RWPE2 (cell line): ENCODE results near the gene ZFYVE28.

Experiments used
- ATAC-seq: fragments of 200-7000 bp; cut with Tn5 transposase; 3 replicates; pipeline ENCODE4 v1.9.1; 2021; ENCODE audit warnings: low read depth
- DNase-seq: peaks from one replicate; pipeline ENCODE4 v3.0.0-alpha.2; 2020; ENCODE audit warnings: low spot score
- H3K27ac ChIP-seq: fragments of 450-650 bp; 2 replicates; pipeline ENCODE4 v1.5.1; 2017; ENCODE audit warnings: mild to moderate bottlenecking; ENCODE audit not compliant: poor library complexity, severe bottlenecking
- H3K27me3 ChIP-seq: fragments of 250-450 bp; sonication (Bioruptor Pico); 2 replicates; pipeline ENCODE4 v1.5.1; 2021; ENCODE audit warnings: mild to moderate bottlenecking, moderate library complexity; ENCODE audit not compliant: insufficient read depth, poor library complexity, severe bottlenecking
- H3K36me3 ChIP-seq: fragments of 250-450 bp; sonication (Bioruptor Pico); 2 replicates; pipeline ENCODE4 v1.5.1; 2020; ENCODE audit warnings: low read depth, mild to moderate bottlenecking, moderate library complexity
- H3K4me1 ChIP-seq: fragments of 250-450 bp; sonication (Bioruptor Pico); 2 replicates; pipeline ENCODE4 v1.5.1; 2021; ENCODE audit warnings: mild to moderate bottlenecking, moderate library complexity; ENCODE audit not compliant: insufficient read depth, poor library complexity, severe bottlenecking
- H3K4me3 ChIP-seq: fragments of 250-450 bp; sonication (Bioruptor Pico); 2 replicates; pipeline ENCODE4 v1.5.1; 2021; ENCODE audit warnings: mild to moderate bottlenecking, moderate library complexity; ENCODE audit not compliant: severe bottlenecking
- H3K9me3 ChIP-seq: fragments of 250-450 bp; sonication (Bioruptor Pico); 2 replicates; pipeline ENCODE4 v1.5.1; 2021; ENCODE audit warnings: mild to moderate bottlenecking, moderate library complexity; ENCODE audit not compliant: severe bottlenecking
- TF ChIP-seq, protein P1 (sequence below): fragments of 450-650 bp; IDR thresholded peaks from one replicate; pipeline ENCODE4 v1.5.1; 2017; ENCODE audit warnings: mild to moderate bottlenecking, moderate library complexity; ENCODE audit not compliant: poor library complexity, severe bottlenecking

Gene ZFYVE28

DNA sequence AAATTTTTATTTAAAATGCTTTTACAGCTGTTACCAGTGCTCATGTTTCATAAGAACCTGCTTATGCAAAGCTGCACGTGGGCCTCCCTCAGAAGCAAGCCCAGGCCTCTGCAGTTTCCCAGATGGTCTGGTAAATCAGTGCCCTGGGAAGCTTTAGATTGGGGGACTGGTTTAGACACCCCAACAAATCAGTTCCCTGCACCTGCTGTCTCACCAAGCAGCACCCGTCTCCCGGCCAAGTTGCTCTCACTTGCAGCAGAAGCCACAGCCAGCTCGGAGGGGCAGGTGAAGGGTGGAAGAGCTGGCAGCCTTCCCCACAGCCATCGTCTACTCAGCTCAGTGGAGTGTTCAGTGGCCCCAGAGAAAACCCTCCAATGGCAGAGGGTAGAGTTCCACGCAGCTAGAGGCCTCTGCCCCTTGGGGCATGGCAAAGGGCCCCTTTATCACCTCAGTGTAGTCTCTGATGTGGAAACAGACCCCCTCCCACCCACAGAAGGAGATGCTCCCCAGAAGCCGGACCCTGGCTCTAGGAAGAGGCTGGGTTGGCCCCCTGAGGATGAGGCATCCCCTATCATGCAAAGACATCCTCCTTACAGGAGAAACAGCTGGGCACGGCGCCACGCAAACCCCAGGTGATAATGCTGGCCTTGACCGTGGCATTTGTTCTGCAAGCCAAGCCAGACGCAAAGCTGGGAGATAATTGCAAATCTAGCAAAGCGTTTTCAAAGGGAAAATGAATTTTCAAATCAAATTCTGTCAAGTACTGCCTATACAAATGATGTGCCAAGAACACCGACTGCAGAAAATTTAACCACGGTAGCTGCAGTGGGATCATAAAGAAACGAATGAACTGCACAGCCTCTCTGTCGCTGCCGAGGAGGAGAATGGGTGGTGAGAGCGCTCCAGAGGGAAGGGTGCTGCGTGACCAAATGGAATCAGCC is 51.9 kb downstream of the ZFYVE28 start:
- no peak for DNase-seq
- Histone ChIP-seq H3K9me3 (no peaks in the 10 kb centered on the region), H3K36me3 (no peaks in the 10 kb centered on the region), H3K27me3 (no peaks in the 10 kb centered on the region), H3K27ac (no peak overlapping the region), H3K4me3 (no peak overlapping the region), H3K4me1 (peaks cover 7% of the 10 kb centered on the region)
- TF ChIP-seq, protein P1, sequence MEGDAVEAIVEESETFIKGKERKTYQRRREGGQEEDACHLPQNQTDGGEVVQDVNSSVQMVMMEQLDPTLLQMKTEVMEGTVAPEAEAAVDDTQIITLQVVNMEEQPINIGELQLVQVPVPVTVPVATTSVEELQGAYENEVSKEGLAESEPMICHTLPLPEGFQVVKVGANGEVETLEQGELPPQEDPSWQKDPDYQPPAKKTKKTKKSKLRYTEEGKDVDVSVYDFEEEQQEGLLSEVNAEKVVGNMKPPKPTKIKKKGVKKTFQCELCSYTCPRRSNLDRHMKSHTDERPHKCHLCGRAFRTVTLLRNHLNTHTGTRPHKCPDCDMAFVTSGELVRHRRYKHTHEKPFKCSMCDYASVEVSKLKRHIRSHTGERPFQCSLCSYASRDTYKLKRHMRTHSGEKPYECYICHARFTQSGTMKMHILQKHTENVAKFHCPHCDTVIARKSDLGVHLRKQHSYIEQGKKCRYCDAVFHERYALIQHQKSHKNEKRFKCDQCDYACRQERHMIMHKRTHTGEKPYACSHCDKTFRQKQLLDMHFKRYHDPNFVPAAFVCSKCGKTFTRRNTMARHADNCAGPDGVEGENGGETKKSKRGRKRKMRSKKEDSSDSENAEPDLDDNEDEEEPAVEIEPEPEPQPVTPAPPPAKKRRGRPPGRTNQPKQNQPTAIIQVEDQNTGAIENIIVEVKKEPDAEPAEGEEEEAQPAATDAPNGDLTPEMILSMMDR = no peak
- ATAC-seq = no peak

- Histone ChIP-seq H3K4me1 (peaks cover 7% of the 10 kb centered on the region), H3K36me3 (no peaks in the 10 kb centered on the region), H3K9me3 (no peaks in the 10 kb centered on the region), H3K4me3 (no peak overlapping the region), H3K27me3 (no peaks in the 10 kb centered on the region), H3K27ac (no peak overlapping the region)
- ATAC-seq (no peak), DNase-seq (no peak)
- TF ChIP-seq, protein P1 = no peak
Measured at GRCh38 chr4:2365913-2366210, 52.6 kb downstream of the ZFYVE28 start.

DNA sequence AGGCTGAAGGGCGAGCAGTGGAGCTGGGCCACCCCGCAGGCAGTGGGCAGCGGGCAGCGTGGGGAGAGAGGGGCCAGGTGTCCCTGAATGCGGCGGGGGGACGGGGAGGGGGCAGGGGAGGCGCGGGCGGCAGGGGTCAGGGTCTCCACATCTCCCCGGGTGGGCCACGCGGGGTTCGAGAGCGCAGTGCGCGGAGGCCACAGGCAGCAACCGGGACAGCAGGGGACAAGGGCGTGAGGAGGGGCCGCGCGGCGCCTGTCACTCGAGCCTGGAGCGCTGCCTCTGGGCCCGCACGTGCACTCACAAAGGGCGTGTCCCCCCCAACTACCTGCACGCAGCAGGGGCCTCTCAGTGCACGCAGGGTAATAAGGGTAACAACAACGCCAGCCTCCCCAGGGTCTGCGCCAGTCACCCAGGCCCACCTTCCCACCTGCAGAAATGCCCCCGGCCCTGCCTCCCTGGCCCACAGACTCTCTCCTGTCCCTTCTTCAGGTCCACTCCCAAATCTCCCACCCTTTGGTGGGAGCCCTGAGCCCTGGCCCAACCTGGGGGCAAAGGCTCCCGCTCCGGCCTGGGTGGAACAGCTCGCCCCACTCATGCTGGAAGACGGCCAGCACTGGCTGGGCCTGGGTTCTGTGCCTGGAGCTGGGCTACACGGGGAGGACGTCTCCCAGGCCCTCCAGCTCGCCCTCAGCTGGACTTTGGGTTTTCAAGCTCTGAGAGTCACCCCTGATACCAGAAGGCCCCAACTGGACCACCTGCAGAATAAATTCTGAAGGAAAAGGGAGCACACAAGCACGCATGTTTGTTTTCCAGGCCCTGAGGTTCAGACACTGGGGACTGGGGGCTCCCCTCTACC is 53.2 kb downstream of the ZFYVE28 start:
- ATAC-seq (no peak), DNase-seq (no peak)
- H3K27me3 ChIP-seq = no peaks in the 10 kb centered on the region
- no peak overlapping the region for H3K27ac ChIP-seq
- H3K4me3 ChIP-seq = peak overlapping the region; percentile 47
- TF ChIP-seq, protein P1 = no peak
- H3K9me3 ChIP-seq = no peaks in the 10 kb centered on the region
- no peaks in the 10 kb centered on the region for H3K36me3 ChIP-seq
- peaks cover 7% of the 10 kb centered on the region for H3K4me1 ChIP-seq

DNA sequence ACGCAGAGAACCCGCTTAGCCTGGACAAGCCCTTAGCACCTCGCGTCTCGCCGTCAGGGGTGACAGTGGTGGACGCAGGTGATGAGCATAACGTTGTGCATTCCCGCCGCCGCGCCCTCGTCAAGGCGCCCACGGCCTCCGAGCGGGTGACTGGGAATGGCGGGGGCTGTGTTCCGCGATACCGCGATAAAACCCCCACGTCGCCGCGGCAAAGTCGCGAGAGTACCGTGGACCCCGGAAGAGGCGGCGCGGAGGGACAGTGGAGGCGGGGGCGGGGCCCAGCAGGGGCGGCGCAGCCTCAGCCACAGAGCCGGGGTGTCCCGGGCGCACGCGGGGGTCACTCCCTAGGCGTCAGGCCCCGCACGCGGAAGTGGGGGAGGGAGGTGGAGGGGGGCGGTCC is 53.8 kb downstream of the ZFYVE28 start:
- Histone ChIP-seq H3K27me3 (no peaks in the 10 kb centered on the region), H3K4me3 (peak overlapping the region; percentile 47), H3K4me1 (peaks cover 7% of the 10 kb centered on the region), H3K36me3 (no peaks in the 10 kb centered on the region), H3K9me3 (no peaks in the 10 kb centered on the region), H3K27ac (peak overlapping the region; percentile 8)
- TF ChIP-seq, protein P1 = no peak
- DNase-seq (no peak), ATAC-seq (peak; percentile 85)
